ENCODE results near the gene SH2D3A.

DNA sequence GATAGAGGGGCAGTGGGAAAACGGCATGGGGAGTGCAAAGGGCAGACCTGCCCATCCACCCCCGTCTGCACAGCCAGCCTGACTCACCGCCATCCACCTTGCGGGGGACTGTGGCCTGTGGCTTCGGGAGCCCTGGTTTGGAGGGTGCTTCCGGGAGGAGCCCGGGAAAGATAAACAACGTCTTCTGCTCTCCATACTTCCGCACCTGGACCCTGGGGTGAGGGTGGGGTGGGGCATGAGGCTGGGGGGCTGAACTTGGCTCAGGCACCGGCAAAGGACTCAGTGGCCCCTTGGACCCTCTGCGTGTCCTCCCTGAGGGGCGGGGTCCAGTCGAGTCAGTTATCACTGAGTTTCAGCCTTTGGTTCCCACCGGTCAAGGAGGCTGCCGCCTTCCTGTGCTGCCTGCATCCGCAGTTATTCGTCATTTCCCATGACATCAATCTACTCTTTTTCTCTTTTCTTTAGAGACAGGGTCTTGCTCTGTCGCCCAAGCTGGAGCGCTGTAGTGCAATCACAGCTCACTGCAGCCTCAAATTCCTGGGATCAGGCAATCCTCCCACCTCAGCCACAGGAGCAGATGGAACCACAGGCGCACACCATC lies 33.0 kb downstream of the SH2D3A start:
- TF ChIP-seq TCF7L2 (IDR thresholded peaks at IDR 0.05; ENCODE audit: borderline replicate concordance, extremely low read depth, insufficient read depth, insufficient read length) = no peak
- TF ChIP-seq, protein P1, sequence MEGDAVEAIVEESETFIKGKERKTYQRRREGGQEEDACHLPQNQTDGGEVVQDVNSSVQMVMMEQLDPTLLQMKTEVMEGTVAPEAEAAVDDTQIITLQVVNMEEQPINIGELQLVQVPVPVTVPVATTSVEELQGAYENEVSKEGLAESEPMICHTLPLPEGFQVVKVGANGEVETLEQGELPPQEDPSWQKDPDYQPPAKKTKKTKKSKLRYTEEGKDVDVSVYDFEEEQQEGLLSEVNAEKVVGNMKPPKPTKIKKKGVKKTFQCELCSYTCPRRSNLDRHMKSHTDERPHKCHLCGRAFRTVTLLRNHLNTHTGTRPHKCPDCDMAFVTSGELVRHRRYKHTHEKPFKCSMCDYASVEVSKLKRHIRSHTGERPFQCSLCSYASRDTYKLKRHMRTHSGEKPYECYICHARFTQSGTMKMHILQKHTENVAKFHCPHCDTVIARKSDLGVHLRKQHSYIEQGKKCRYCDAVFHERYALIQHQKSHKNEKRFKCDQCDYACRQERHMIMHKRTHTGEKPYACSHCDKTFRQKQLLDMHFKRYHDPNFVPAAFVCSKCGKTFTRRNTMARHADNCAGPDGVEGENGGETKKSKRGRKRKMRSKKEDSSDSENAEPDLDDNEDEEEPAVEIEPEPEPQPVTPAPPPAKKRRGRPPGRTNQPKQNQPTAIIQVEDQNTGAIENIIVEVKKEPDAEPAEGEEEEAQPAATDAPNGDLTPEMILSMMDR (IDR thresholded peaks at IDR 0.05 in 2 of 3, conservative IDR thresholded peaks at IDR 0.05 in 1 of 3; ENCODE audit: borderline replicate concordance in 1 of 3, insufficient read depth in 1 of 3, low read depth in 2 of 3, low read length in 2 of 3) = no peak
- no peak for TF ChIP-seq EZH2 (IDR thresholded peaks at IDR 0.05)

Measured in HCT116 (cell line).